ENCODE results near the gene EFNA3. TPM values are rescaled to one million over a fixed set of nuclear protein-coding genes. Genes with fewer than 3 reads are reported as not detected.

Gene EFNA3
- total and polyA plus RNA-seq, 11 donors: 0.20 to 2.4 (median 0.61) TPM

DNA sequence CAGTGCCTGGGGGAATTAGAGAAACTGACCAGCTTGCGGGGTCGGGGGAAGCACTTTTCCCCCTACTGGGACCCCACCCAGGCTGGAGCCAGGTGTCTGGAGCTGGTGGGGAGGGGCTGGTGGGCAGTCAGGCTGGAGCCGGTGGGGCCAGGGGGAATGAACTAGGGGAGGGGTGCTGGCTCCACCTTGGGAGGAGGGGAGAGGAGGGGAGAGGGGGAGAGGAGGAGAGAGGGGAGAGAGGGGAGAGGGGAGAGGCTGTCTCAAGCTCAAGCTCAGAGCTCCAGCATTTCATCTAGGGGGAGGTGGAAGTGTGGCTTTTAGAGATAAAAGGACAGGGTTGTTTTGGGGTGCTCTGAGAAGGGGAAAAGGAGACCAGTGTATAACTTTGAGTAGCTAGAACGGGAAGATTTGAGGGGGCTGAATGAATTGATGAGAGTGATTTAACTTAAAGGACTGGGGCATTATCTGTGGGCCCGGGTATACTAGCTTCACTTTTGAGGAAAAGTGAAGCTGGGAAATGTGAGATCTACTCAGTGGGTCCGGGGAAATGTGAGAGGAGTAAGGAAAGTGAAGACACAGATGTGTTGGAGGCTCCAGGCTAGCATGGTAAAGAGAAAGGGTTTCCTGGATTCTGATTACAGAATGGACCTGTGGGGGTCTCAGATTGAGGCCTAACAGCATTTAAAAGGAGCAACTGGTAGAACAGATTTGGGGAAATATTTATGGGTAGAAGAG, 51.8 kb downstream of the EFNA3 start:
- Histone ChIP-seq H3K4me3 (peak overlapping the region; percentile 68 to 95 (median 82)), H3K9me3 (no peaks in the 10 kb centered on the region), H3K4me1 (peaks cover 19 to 90% (median 63%) of the 10 kb centered on the region in 12 donors), H3K27me3 (peaks cover 0 to 35% (median 0%) of the 10 kb centered on the region in 9 donors), H3K27ac (peak overlapping the region; percentile 87 to 100 (median 96)), H3K36me3 (peaks cover 0 to 42% (median 38%) of the 10 kb centered on the region in 9 donors)
- ATAC-seq: no peak
- 17 to 25% (median 20%) methylated on average over 5 to 6 of the region's 6 CpGs for WGBS, 4 donors
- intact Hi-C loops (cut with DNase I): no loop called here
- DNase-seq: no peak
- TF ChIP-seq, protein P1, sequence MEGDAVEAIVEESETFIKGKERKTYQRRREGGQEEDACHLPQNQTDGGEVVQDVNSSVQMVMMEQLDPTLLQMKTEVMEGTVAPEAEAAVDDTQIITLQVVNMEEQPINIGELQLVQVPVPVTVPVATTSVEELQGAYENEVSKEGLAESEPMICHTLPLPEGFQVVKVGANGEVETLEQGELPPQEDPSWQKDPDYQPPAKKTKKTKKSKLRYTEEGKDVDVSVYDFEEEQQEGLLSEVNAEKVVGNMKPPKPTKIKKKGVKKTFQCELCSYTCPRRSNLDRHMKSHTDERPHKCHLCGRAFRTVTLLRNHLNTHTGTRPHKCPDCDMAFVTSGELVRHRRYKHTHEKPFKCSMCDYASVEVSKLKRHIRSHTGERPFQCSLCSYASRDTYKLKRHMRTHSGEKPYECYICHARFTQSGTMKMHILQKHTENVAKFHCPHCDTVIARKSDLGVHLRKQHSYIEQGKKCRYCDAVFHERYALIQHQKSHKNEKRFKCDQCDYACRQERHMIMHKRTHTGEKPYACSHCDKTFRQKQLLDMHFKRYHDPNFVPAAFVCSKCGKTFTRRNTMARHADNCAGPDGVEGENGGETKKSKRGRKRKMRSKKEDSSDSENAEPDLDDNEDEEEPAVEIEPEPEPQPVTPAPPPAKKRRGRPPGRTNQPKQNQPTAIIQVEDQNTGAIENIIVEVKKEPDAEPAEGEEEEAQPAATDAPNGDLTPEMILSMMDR (IDR thresholded peaks at IDR 0.05): no peak
- TF ChIP-seq POLR2A (IDR thresholded peaks at IDR 0.05): no peak

DNA sequence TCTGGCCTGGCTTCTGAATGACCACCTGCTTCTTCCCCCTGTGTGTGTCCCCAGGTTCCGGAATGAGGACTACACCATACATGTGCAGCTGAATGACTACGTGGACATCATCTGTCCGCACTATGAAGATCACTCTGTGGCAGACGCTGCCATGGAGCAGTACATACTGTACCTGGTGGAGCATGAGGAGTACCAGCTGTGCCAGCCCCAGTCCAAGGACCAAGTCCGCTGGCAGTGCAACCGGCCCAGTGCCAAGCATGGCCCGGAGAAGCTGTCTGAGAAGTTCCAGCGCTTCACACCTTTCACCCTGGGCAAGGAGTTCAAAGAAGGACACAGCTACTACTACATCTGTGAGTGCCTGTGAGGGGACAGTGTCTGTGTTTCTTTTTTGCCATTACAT, 52.6 kb downstream of the EFNA3 start:
- DNase-seq (peak in 2 of 5 donors; percentile 61 to 78), ATAC-seq (peak in 2 of 4 donors; percentile 1 to 6)
- peaks cover 0 to 29% (median 0%) of the 10 kb centered on the region in 9 donors for H3K27me3 ChIP-seq
- intact Hi-C loops (cut with DNase I): no loop called here
- peaks cover 16 to 82% (median 55%) of the 10 kb centered on the region in 12 donors for H3K4me1 ChIP-seq
- H3K9me3 ChIP-seq: no peaks in the 10 kb centered on the region
- WGBS, 4 donors: 23 to 42% (median 38%) methylated on average over 6 to 8 of the region's 8 CpGs
- peak overlapping the region in 9 of 12 donors; percentile 68 to 95 (median 86) for H3K4me3 ChIP-seq
- H3K27ac ChIP-seq: peak overlapping the region; percentile 70 to 100 (median 96)
- TF ChIP-seq, protein P1 (IDR thresholded peaks at IDR 0.05): no peak
- no peak for TF ChIP-seq POLR2A (IDR thresholded peaks at IDR 0.05)
- H3K36me3 ChIP-seq: peaks cover 0 to 42% (median 38%) of the 10 kb centered on the region in 9 donors

DNA sequence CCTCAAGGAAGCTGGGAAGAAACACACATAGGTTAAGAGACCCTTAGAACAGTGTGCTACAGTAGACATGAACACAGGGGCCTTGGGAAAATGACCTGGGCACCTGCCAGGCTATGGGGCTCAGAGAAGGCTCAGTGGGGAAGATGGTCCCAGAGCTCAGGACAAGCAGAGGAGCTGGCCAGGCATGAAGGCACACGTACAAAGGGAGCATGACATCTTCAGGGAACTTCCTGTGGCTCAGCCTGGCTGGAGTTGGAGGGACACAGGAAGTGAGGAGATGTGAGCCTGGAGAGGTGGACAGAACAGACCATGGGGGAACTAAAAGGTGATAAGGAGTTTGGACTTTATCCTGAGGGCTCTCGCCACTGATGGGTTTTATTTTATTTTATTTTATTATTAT, 53.2 kb downstream of the EFNA3 start:
- no peak for ATAC-seq
- TF ChIP-seq POLR2A (IDR thresholded peaks at IDR 0.05): no peak
- TF ChIP-seq, protein P1 (IDR thresholded peaks at IDR 0.05): no peak
- WGBS, 4 donors: 39 to 52% (median 50%) methylated on average over 2 of the region's 2 CpGs
- H3K4me1 ChIP-seq: peaks cover 20 to 80% (median 56%) of the 10 kb centered on the region in 12 donors
- peak overlapping the region in 9 of 12 donors; percentile 68 to 95 (median 86) for H3K4me3 ChIP-seq
- H3K27me3 ChIP-seq: peaks cover 0 to 28% (median 0%) of the 10 kb centered on the region in 9 donors
- H3K9me3 ChIP-seq: no peaks in the 10 kb centered on the region
- DNase-seq: no peak
- peaks cover 0 to 42% (median 38%) of the 10 kb centered on the region in 9 donors for H3K36me3 ChIP-seq
- intact Hi-C loops (cut with DNase I): no loop called here
- peak overlapping the region in 11 of 12 donors; percentile 70 to 100 (median 97) for H3K27ac ChIP-seq

DNA sequence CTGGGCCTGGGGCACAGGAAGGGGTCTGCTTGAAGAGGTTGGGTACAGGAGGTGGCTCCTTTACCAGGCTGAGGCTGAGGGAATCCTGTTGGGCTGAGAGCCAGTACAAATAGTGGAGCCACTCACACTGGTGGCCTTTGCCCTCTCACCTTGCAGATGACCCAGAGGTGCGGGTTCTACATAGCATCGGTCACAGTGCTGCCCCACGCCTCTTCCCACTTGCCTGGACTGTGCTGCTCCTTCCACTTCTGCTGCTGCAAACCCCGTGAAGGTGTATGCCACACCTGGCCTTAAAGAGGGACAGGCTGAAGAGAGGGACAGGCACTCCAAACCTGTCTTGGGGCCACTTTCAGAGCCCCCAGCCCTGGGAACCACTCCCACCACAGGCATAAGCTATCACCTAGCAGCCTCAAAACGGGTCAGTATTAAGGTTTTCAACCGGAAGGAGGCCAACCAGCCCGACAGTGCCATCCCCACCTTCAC, 55.2 kb downstream of the EFNA3 start:
- WGBS, 4 donors: 57 to 74% (median 73%) methylated on average over 4 to 7 of the region's 7 CpGs
- TF ChIP-seq, protein P1 (IDR thresholded peaks at IDR 0.05): no peak
- no peak for TF ChIP-seq POLR2A (IDR thresholded peaks at IDR 0.05)
- DNase-seq: no peak
- peaks cover 0 to 8% (median 0%) of the 10 kb centered on the region in 9 donors for H3K27me3 ChIP-seq
- peak overlapping the region in 9 of 12 donors; percentile 15 to 99 (median 92) for H3K27ac ChIP-seq
- H3K36me3 ChIP-seq: peaks cover 0 to 57% (median 39%) of the 10 kb centered on the region in 9 donors
- intact Hi-C loops (cut with DNase I): no loop called here
- H3K9me3 ChIP-seq: no peaks in the 10 kb centered on the region
- ATAC-seq: no peak
- peak overlapping the region in 4 of 12 donors; percentile 60 to 86 (median 72) for H3K4me3 ChIP-seq
- peaks cover 21 to 77% (median 59%) of the 10 kb centered on the region in 12 donors for H3K4me1 ChIP-seq

All from heart left ventricle (tissue), 16 donors.